ENCODE data around the gene GPR65.

Gene GPR65

GRCh38 chr14:88043529-88044443 lies 38.9 kb downstream of the GPR65 start:
- no peak for DNase-seq

DNA sequence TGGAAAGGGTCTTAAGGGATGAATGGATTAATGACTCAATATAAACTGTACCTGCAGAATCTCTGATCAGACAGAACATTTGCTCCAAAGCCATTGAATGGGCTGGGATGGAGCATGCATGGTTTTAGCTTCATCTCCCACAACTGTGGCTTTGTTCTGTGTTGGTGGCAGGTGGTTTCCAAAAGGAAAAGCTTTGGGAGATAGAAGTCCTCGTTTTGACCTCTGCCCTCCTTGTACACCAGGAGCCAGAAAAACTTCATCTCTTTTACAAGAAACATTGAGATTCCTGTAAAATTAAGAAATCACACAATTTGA lies 39.5 kb downstream of the GPR65 start:
- no peak for DNase-seq

GRCh38 chr14:88044776-88045446 lies 40.0 kb downstream of the GPR65 start:
- DNase-seq: no peak

GRCh38 chr14:88045705-88046104 lies 40.8 kb downstream of the GPR65 start:
- DNase-seq: no peak

- no peak for DNase-seq
Observed at GRCh38 chr14:88048351-88048750, 43.4 kb downstream of the GPR65 start.

DNA sequence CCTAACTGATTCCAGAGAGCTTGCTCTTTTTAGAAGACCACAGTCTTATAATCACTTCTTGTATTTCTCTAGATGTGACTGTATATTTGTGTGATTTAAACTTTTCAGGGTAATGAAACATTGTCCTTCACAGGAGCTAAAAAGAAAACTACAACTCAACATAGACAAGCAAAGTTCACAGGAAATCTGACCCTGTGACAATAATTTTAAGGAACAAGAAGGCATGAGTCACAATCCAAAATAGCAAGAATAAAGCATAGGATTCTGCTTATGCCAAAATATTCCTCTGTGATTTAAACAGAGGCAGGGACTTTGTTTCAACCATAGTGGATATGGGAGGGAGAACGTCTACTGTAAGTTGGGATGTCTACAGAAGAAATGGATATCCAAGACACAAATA lies 44.3 kb downstream of the GPR65 start:
- DNase-seq: no peak

GRCh38 chr14:88049936-88050335 lies 45.0 kb downstream of the GPR65 start:
- DNase-seq: no peak

- no peak for DNase-seq
Observed at GRCh38 chr14:88060576-88060975, 55.6 kb downstream of the GPR65 start.

GRCh38 chr14:88063811-88064210 lies 58.9 kb downstream of the GPR65 start:
- no peak for DNase-seq
